Measurements from ENCODE around the gene GON7.
"Not testable (repeated sequence)": the region's sequence is repeated elsewhere in the genome, so short reads cannot be mapped to it uniquely, and the experiment has no call there.

Gene GON7

DNA sequence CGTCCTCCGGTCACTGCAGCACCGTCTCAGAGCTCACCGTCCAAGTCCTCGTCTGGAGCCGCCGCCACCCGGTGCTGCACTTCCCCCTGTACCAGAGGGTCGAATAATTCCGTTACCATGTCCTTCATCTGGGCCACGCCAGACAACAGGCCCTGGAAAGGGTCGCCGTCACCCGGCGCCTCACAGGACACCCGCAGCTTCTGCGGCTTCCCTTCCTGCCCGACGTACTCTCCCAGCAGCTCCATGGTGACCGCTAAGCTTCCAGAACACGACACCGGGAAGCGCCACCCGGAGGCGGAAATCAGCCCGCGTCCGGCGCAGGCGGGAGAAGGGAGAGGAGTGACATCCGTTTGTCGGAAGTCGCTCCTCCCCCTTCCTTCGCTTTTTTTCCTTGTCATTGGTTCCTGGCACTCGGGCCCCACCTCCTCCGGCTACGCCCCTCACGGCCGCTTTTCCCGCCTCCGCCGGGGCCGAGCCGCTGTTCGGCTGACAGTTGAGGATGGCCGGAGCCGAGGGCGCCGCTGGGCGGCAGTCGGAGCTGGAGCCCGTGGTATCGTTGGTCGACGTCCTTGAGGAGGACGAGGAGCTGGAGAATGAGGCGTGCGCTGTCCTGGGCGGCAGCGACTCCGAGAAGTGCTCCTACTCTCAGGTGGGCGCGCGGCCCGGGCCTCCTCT lies at the start of gene GON7, which contains the start of gene UBR7:
Gene GON7, minus strand, starts transcription at position 273 of the 675 bp plus-strand sequence. Its CDS starts 28 bp downstream, at position 245.
Gene UBR7, plus strand, starts transcription at position 464 of the 675 bp plus-strand sequence. Its CDS starts 36 bp downstream, at position 500.
- peak within 1 kb of the TSS; percentile 71; the same call in 1 of the 2 replicates for H3K27ac ChIP-seq (ENCODE audit: low read depth, low read length)

DNA sequence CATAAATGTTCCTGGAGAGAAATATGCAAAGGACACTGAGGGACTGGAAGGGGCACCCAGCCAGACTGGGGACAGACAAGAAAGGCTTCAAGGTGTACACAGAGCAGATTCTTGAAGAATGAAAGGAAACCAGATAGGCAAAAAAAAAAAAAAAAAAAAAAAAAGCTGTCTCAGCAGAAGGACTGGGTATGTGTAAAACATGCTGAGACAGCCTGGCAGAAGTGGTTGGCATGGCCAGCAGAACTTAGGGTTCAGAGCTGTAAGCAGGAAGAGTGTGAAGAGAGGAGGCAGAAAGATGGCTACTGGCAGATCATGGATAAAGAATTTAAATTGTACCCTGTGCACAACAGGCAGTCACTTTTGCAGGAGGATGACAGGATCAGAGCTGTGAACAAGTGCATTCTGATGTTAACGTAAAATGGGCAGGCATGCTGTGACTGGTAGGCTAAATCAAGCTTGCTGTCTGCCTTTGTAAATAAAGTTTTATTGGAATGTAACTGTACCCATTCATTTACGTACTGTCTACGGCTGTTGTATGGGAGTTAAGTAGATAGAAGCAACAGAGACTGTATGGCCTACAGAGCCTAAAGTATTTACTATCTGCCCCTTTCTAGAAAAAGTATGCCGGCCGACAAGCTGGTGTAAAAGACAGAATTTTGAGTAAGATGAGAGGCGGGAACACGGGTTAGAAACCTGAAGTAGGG lies 42.4 kb upstream of the GON7 start:
- Histone ChIP-seq H3K27me3 (ENCODE audit: control insufficient read depth, insufficient read depth, low read length) (no peaks in the 10 kb centered on the region), H3K36me3 (ENCODE audit: control insufficient read depth, insufficient read depth, low read length) (peaks cover 62% of the 10 kb centered on the region)

More for the DNA sequence above, at the start of gene GON7, which contains the start of gene UBR7:
- no peaks in the 10 kb centered on the region for H3K9me3 ChIP-seq (ENCODE audit: control insufficient read depth, insufficient read depth, low read depth, low read length)
- H3K9ac ChIP-seq (ENCODE audit: low read length) = peak within 1 kb of the TSS; percentile 90
- H3K36me3 ChIP-seq (ENCODE audit: control insufficient read depth, insufficient read depth, low read length) = peaks cover 16% of the 10 kb centered on the region
- no peaks in the 10 kb centered on the region for H3K4me1 ChIP-seq (ENCODE audit: control insufficient read depth, insufficient read depth, low read length)
- peak within 1 kb of the TSS; percentile 79 for H3K4me3 ChIP-seq (ENCODE audit: low read depth, low read length)
- no peaks in the 10 kb centered on the region for H3K27me3 ChIP-seq (ENCODE audit: control insufficient read depth, insufficient read depth, low read length)

DNA sequence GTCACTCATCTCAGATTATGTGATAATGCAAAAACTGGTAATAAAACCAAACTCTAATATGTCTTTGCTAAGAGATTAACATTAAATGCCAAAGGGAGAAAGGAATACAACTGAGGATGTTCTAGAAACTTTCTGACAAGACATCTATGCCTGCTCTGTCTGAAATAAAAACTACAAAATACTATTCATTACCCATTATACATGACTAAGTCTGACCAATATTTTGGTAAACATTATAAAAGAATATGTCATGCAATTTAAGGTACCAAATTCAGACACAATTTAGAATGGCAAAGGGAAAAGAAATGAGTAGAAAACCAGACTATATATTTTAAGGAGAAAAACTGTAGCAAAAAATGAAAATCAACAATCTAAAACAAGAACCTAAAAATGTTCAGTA lies 39.7 kb upstream of the GON7 start:
- H3K9ac ChIP-seq (ENCODE audit: low read length) = no peak overlapping the region
- H3K4me3 ChIP-seq (ENCODE audit: low read depth, low read length) = no peak overlapping the region
- no peaks in the 10 kb centered on the region for H3K27me3 ChIP-seq (ENCODE audit: control insufficient read depth, insufficient read depth, low read length)
- no peaks in the 10 kb centered on the region for H3K9me3 ChIP-seq (ENCODE audit: control insufficient read depth, insufficient read depth, low read depth, low read length)
- no peak overlapping the region for H3K27ac ChIP-seq (ENCODE audit: low read depth, low read length)
- peaks cover 6% of the 10 kb centered on the region; the same call in 1 of the 2 replicates for H3K4me1 ChIP-seq (ENCODE audit: control insufficient read depth, insufficient read depth, low read length)
- peaks cover 70% of the 10 kb centered on the region for H3K36me3 ChIP-seq (ENCODE audit: control insufficient read depth, insufficient read depth, low read length)

More for the DNA sequence above, 42.4 kb upstream of the GON7 start:
- Histone ChIP-seq H3K27ac (ENCODE audit: low read depth, low read length) (no peak overlapping the region), H3K9me3 (ENCODE audit: control insufficient read depth, insufficient read depth, low read depth, low read length) (no peaks in the 10 kb centered on the region), H3K4me3 (ENCODE audit: low read depth, low read length) (no peak overlapping the region), H3K9ac (ENCODE audit: low read length) (no peak overlapping the region), H3K4me1 (ENCODE audit: control insufficient read depth, insufficient read depth, low read length) (peaks cover 6% of the 10 kb centered on the region; the same call in 1 of the 2 replicates)

GRCh38 chr14:93245764-93246420 lies 39.0 kb upstream of the GON7 start:
- Histone ChIP-seq H3K9me3 (ENCODE audit: control insufficient read depth, insufficient read depth, low read depth, low read length) (no peaks in the 10 kb centered on the region), H3K36me3 (ENCODE audit: control insufficient read depth, insufficient read depth, low read length) (peaks cover 67% of the 10 kb centered on the region)

DNA sequence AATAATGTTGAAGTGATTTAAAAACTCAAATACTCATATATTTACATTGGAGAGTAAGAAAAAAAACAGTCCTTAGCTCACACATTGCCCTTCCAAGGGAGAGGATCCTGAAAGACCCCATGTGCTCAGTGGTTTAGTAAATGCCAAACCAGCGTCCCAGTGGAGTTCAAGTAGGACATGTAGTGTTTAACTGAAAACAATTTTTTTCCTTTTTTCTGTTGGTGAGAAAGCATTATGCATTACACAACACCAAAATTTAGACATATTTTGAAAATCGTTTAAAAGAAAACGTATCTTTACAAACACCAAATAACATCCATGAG lies 33.8 kb upstream of the GON7 start:
- H3K27ac ChIP-seq (ENCODE audit: low read depth, low read length) = no peak overlapping the region
- peaks cover 44% of the 10 kb centered on the region for H3K36me3 ChIP-seq (ENCODE audit: control insufficient read depth, insufficient read depth, low read length)
- H3K9ac ChIP-seq (ENCODE audit: low read length) = no peak overlapping the region
- H3K27me3 ChIP-seq (ENCODE audit: control insufficient read depth, insufficient read depth, low read length) = no peaks in the 10 kb centered on the region
- no peaks in the 10 kb centered on the region for H3K4me1 ChIP-seq (ENCODE audit: control insufficient read depth, insufficient read depth, low read length)
- H3K4me3 ChIP-seq (ENCODE audit: low read depth, low read length) = no peak overlapping the region
- H3K9me3 ChIP-seq (ENCODE audit: control insufficient read depth, insufficient read depth, low read depth, low read length) = no peaks in the 10 kb centered on the region

More at GRCh38 chr14:93245764-93246420, 39.0 kb upstream of the GON7 start:
- no peak overlapping the region for H3K4me3 ChIP-seq (ENCODE audit: low read depth, low read length)
- H3K27me3 ChIP-seq (ENCODE audit: control insufficient read depth, insufficient read depth, low read length) = no peaks in the 10 kb centered on the region
- no peak overlapping the region for H3K27ac ChIP-seq (ENCODE audit: low read depth, low read length)
- no peak overlapping the region for H3K9ac ChIP-seq (ENCODE audit: low read length)
- H3K4me1 ChIP-seq (ENCODE audit: control insufficient read depth, insufficient read depth, low read length) = peaks cover 6% of the 10 kb centered on the region; the same call in 1 of the 2 replicates

DNA sequence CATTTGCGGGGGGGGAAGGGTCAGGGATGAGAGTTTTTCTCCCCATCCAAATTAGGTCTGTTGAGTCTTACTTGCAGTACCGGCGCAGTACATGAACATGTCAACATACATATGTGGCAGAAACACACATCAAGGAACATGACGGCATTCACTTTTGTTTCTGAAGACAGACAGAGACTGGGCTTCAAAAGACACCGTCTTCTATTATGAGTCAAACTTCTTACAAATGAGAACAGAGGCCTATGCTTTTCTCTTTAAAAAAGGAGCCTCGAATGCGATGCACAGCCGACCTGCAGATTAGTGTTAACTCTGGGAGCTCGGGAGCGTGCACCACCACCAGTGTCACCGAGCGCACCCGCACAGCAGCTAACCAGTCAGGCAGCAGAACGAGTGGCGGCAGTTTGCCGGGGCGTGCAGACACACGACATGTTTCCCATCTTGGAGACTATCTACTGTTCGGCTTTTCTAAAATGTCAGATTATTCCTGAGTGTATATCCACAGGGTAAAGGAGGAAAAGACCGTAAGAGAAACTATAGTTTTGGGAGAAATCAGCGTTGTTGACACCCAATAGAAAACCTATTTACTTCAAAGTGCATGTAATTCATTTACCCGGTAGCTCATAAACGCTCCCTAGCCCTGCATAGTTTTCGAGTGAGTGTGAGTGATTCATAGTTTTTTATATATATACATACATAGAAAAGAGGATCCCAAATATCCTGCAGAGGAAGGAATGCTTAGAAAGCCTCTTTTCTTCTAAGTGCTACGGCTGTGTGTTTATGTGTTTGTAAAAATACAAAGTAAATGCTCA lies 33.2 kb upstream of the GON7 start:
- Histone ChIP-seq H3K27me3 (ENCODE audit: control insufficient read depth, insufficient read depth, low read length) (no peaks in the 10 kb centered on the region), H3K4me3 (ENCODE audit: low read depth, low read length) (no peak overlapping the region), H3K9ac (ENCODE audit: low read length) (no peak overlapping the region), H3K4me1 (ENCODE audit: control insufficient read depth, insufficient read depth, low read length) (no peaks in the 10 kb centered on the region), H3K27ac (ENCODE audit: low read depth, low read length) (no peak overlapping the region), H3K36me3 (ENCODE audit: control insufficient read depth, insufficient read depth, low read length) (peaks cover 38% of the 10 kb centered on the region), H3K9me3 (ENCODE audit: control insufficient read depth, insufficient read depth, low read depth, low read length) (no peaks in the 10 kb centered on the region)

GRCh38 chr14:93234798-93235197 lies 27.9 kb upstream of the GON7 start:
- no peak overlapping the region for H3K9ac ChIP-seq (ENCODE audit: low read length)
- no peaks in the 10 kb centered on the region for H3K27me3 ChIP-seq (ENCODE audit: control insufficient read depth, insufficient read depth, low read length)
- peaks cover 1% of the 10 kb centered on the region; the same call in 1 of the 2 replicates for H3K36me3 ChIP-seq (ENCODE audit: control insufficient read depth, insufficient read depth, low read length)
- H3K4me1 ChIP-seq (ENCODE audit: control insufficient read depth, insufficient read depth, low read length) = 0 out of 2 replicates have a peak, but pooled peaks cover 3% of the 10 kb centered on the region
- no peaks in the 10 kb centered on the region for H3K9me3 ChIP-seq (ENCODE audit: control insufficient read depth, insufficient read depth, low read depth, low read length)
- no peak overlapping the region for H3K4me3 ChIP-seq (ENCODE audit: low read depth, low read length)
- no peak overlapping the region for H3K27ac ChIP-seq (ENCODE audit: low read depth, low read length)

DNA sequence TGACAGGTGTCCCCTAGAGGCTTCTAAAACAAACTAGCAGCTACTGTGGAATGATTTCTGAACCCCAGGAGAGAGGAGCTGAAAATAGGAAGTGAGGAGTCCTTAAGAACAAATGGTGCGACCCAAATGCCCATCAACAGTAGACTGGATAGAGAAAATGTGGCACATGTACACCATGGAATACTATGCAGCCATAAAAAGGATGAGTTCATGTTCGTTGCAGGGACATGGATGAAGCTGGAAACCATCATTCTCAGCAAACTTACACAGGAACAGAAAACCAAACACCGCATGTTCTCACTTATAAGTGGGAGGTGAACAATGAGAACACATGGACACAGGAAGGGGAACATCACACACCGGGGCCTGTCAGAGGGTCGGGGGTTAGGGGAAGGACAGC lies 26.2 kb upstream of the GON7 start:
- H3K9me3 ChIP-seq (ENCODE audit: control insufficient read depth, insufficient read depth, low read depth, low read length); H3K27ac ChIP-seq (ENCODE audit: low read depth, low read length); H3K4me1 ChIP-seq (ENCODE audit: control insufficient read depth, insufficient read depth, low read length); H3K27me3 ChIP-seq (ENCODE audit: control insufficient read depth, insufficient read depth, low read length); H3K36me3 ChIP-seq (ENCODE audit: control insufficient read depth, insufficient read depth, low read length); H3K4me3 ChIP-seq (ENCODE audit: low read depth, low read length); H3K9ac ChIP-seq (ENCODE audit: low read length): not testable (repeated sequence)

- no peak overlapping the region for H3K9ac ChIP-seq (ENCODE audit: low read length)
- H3K27ac ChIP-seq (ENCODE audit: low read depth, low read length) = no peak overlapping the region
- H3K27me3 ChIP-seq (ENCODE audit: control insufficient read depth, insufficient read depth, low read length) = no peaks in the 10 kb centered on the region
- H3K9me3 ChIP-seq (ENCODE audit: control insufficient read depth, insufficient read depth, low read depth, low read length) = no peaks in the 10 kb centered on the region
- H3K36me3 ChIP-seq (ENCODE audit: control insufficient read depth, insufficient read depth, low read length) = peaks cover 18% of the 10 kb centered on the region
- H3K4me1 ChIP-seq (ENCODE audit: control insufficient read depth, insufficient read depth, low read length) = 0 out of 2 replicates have a peak, but pooled peaks cover 3% of the 10 kb centered on the region
- H3K4me3 ChIP-seq (ENCODE audit: low read depth, low read length) = no peak overlapping the region
These were observed 25.3 kb upstream of the GON7 start for GRCh38 chr14:93232159-93232558.

DNA sequence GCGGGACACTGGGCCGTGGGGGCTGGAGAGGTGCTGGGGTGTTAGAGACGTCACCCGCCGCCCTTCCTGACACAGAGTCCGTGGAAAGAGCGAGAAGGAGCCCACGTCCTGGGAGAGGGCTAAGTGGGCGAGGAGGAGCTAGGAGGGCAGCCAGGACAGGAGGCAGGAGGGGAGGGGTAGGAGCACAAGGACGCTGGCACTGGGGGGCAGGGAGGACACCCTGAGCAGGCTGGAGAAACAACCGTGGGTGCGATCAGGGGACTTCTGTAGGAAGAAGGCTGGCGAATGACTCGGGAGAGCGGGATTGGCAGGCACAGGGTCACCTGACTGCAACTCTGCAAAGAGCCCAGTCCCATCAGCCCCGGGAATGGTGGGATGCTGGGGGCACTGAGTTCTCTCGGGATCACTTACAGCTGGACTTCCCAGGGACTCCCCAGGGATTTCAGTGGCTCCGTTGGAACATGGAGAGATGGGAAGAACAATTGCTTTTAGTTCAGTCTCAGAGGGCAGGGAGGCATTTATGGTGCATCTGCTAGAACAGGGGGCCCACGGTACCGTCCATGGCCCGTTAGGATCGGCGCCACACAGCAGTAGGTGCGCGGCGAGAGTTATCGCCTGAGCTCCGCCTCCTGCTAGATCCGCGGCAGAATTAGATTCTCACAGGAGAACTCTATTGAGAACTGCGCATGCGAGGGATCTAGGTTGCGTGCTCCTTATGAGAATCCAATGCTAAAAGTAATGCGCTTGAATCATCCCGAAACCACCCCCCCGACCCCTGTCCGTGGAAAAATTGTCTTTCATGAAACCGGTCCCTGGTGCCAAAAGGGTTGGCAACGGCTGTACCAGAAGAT lies 24.5 kb upstream of the GON7 start:
- Histone ChIP-seq H3K4me3 (ENCODE audit: low read depth, low read length) (no peak overlapping the region), H3K4me1 (ENCODE audit: control insufficient read depth, insufficient read depth, low read length) (0 out of 2 replicates have a peak, but pooled peaks cover 3% of the 10 kb centered on the region), H3K27ac (ENCODE audit: low read depth, low read length) (no peak overlapping the region), H3K27me3 (ENCODE audit: control insufficient read depth, insufficient read depth, low read length) (no peaks in the 10 kb centered on the region), H3K36me3 (ENCODE audit: control insufficient read depth, insufficient read depth, low read length) (peaks cover 24% of the 10 kb centered on the region), H3K9ac (ENCODE audit: low read length) (no peak overlapping the region), H3K9me3 (ENCODE audit: control insufficient read depth, insufficient read depth, low read depth, low read length) (no peaks in the 10 kb centered on the region)
